Stimulated activated CD8-positive, alpha-beta memory T cell treated with anti-CD3 and anti-CD28 coated beads, Interleukin-15, amount 100 ng/mL, for 48 hours (primary cell): ENCODE results near the gene FLOT2.
"Not testable (repeated sequence)": the region's sequence is repeated elsewhere in the genome, so short reads cannot be mapped to it uniquely, and the experiment has no call there.

Experiments
- DNase-seq, 2 donors: peaks; one replicate each; pipeline ENCODE4 v3.0.0-alpha.2; 2020; ENCODE audit warnings: low read depth in 2 of 2

FLOT2 gene

GRCh38 chr17:28874750-28875149 lies 22.8 kb downstream of the FLOT2 start:
- no peak for DNase-seq

- DNase-seq = no peak
Observed at GRCh38 chr17:28873839-28874238, 23.7 kb downstream of the FLOT2 start.

- DNase-seq = no peak
Observed at GRCh38 chr17:28871056-28871579, 26.4 kb downstream of the FLOT2 start.

GRCh38 chr17:28867276-28867675 lies 30.3 kb downstream of the FLOT2 start:
- no peak for DNase-seq

GRCh38 chr17:28865946-28866752 lies 31.4 kb downstream of the FLOT2 start:
- no peak for DNase-seq

GRCh38 chr17:28864991-28865849 lies 32.3 kb downstream of the FLOT2 start:
- no peak for DNase-seq

GRCh38 chr17:28863953-28864352 lies 33.6 kb downstream of the FLOT2 start:
- no peak for DNase-seq

- DNase-seq = no peak
Observed at GRCh38 chr17:28862561-28862960, 35.0 kb downstream of the FLOT2 start.

GRCh38 chr17:28861393-28862203 lies 35.9 kb downstream of the FLOT2 start:
- no peak for DNase-seq

GRCh38 chr17:28860363-28860808 lies 37.1 kb downstream of the FLOT2 start:
- no peak for DNase-seq

GRCh38 chr17:28858801-28859355 lies 38.7 kb downstream of the FLOT2 start:
- DNase-seq = no peak

GRCh38 chr17:28857905-28858800 lies 39.4 kb downstream of the FLOT2 start:
- DNase-seq = no peak

- no peak for DNase-seq
Observed at GRCh38 chr17:28856028-28856574, 41.4 kb downstream of the FLOT2 start.

- DNase-seq = no peak
Observed at GRCh38 chr17:28855336-28855679, 42.2 kb downstream of the FLOT2 start.

- peak; percentile 75 to 79 for DNase-seq
Observed at GRCh38 chr17:28854457-28855335, 42.8 kb downstream of the FLOT2 start, which contains the start of gene ERAL1. TSS of gene ERAL1 (plus strand) at chr17:28855016. CDS start at chr17:28855035, 19 bp downstream.

- DNase-seq = no peak
Observed at GRCh38 chr17:28853295-28853694, 44.2 kb downstream of the FLOT2 start.

GRCh38 chr17:28849281-28849680 lies 48.3 kb downstream of the FLOT2 start:
- DNase-seq = no peak

- DNase-seq = peak; percentile 32 to 41
Observed at GRCh38 chr17:28848667-28849066, 48.9 kb downstream of the FLOT2 start.

GRCh38 chr17:28846699-28847098 lies 50.8 kb downstream of the FLOT2 start:
- not testable (repeated sequence) for DNase-seq
